Measurements from ENCODE around the gene SGCG. TPM values are rescaled to one million over a fixed set of nuclear protein-coding genes. Genes with fewer than 3 reads are reported as not detected.

Gene SGCG
- polyA plus RNA-seq, 2 of the 4 experiments (the other 2 are of a cell fraction): 0.09 TPM; not detected in 1

GRCh38 chr13:23271331-23271730 lies 90.6 kb downstream of the SGCG start:
- no peak for TF ChIP-seq POLR2AphosphoS2 (conservative IDR thresholded peaks at IDR 0.05; ENCODE audit: low read length)
- no peak for TF ChIP-seq TFCP2L1 (CRISPR knock-in tag; IDR thresholded peaks at IDR 0.05)
- TF ChIP-seq ZSCAN20 (CRISPR knock-in tag; IDR thresholded peaks at IDR 0.05): no peak
- TF ChIP-seq ELK1 (IDR thresholded peaks at IDR 0.05; ENCODE audit: low read depth, low read length): no peak
- TF ChIP-seq MYC (IDR thresholded peaks at IDR 0.05; ENCODE audit: borderline replicate concordance, low read length): no peak
- DNase-seq (ENCODE audit: low read depth in 1 of 2, low spot score in 1 of 2) (no peak), FAIRE-seq (no peak), ATAC-seq (no peak)
- ChIA-PET POLR2A (no interaction called here), CTCF (no interaction called here)
- Histone ChIP-seq H3K4me3 (no peak overlapping the region), H3K9me3 (no peaks in the 10 kb centered on the region), H3K4me1 (no peaks in the 10 kb centered on the region), H3K4me2 (no peak overlapping the region), H3K27ac (no peak overlapping the region)
- WGBS (ENCODE audit: missing lambda C conversion rate): 68% methylated on average over 3 of the region's 3 CpGs

DNA sequence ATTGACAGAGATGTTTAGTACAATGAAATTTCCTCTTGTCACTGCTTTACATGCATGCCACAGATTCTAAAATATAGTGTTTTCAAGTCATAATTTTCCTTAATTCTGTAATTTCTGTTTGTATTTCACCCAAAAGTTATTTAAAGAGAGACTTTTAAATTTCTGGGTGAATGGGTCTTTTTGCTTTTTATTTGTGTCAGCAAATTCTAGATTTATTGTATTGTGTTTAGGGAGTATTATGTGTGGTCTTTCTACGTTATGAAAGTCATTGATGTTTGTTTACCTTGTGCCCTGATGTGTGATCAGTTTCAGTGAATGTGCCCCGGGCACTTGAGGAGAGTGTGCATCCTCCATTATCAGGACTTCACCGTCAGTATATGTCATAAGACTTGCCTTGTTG lies 92.7 kb downstream of the SGCG start:
- ATAC-seq (no peak), FAIRE-seq (no peak), DNase-seq (ENCODE audit: low read depth in 1 of 2, low spot score in 1 of 2) (no peak)
- no peaks in the 10 kb centered on the region for H3K9me3 ChIP-seq
- WGBS (ENCODE audit: missing lambda C conversion rate): 28% methylated on average over 3 of the region's 3 CpGs
- ChIA-PET CTCF (no interaction called here), POLR2A (no interaction called here)
- no peak overlapping the region for H3K4me3 ChIP-seq
- no peaks in the 10 kb centered on the region for H3K4me1 ChIP-seq
- no peak for TF ChIP-seq RARB (CRISPR knock-in tag; IDR thresholded peaks at IDR 0.05)
- peak; percentile 40 for TF ChIP-seq MAFK (IDR thresholded peaks at IDR 0.05; ENCODE audit: partially characterized antibody)
- no peak for TF ChIP-seq SMC3 (IDR thresholded peaks at IDR 0.05)
- no peak overlapping the region for H3K4me2 ChIP-seq
- H3K27ac ChIP-seq: no peak overlapping the region

GRCh38 chr13:23279321-23279720 lies 98.5 kb downstream of the SGCG start:
- H3K4me3 ChIP-seq: no peak overlapping the region
- WGBS (ENCODE audit: missing lambda C conversion rate): 36% methylated on average over 5 of the region's 5 CpGs
- ChIA-PET CTCF (no interaction called here), POLR2A (no interaction called here)
- H3K27ac ChIP-seq: no peak overlapping the region
- H3K4me2 ChIP-seq: no peak overlapping the region
- ATAC-seq (no peak), DNase-seq (ENCODE audit: low read depth in 1 of 2, low spot score in 1 of 2) (no peak), FAIRE-seq (no peak)
- no peaks in the 10 kb centered on the region for H3K9me3 ChIP-seq
- TF ChIP-seq JUNB (IDR thresholded peaks at IDR 0.05) (no peak), ZC3H11A (IDR thresholded peaks at IDR 0.05) (no peak), EHF (CRISPR knock-in tag; IDR thresholded peaks at IDR 0.05) (no peak), MAFK (IDR thresholded peaks at IDR 0.05; ENCODE audit: partially characterized antibody) (no peak), RFX5 (IDR thresholded peaks at IDR 0.05) (no peak), FOSL2 (IDR thresholded peaks at IDR 0.05) (no peak), FOSL2 (CRISPR knock-in tag; IDR thresholded peaks at IDR 0.05) (no peak), HES2 (IDR thresholded peaks at IDR 0.05) (no peak), CHD4 (IDR thresholded peaks at IDR 0.05; ENCODE audit: borderline replicate concordance) (no peak), TFCP2L1 (CRISPR knock-in tag; IDR thresholded peaks at IDR 0.05) (no peak), HEYL (CRISPR knock-in tag; IDR thresholded peaks at IDR 0.05) (no peak), NFE2L2 (conservative IDR thresholded peaks at IDR 0.05; ENCODE audit: low read length) (no peak)
- H3K4me1 ChIP-seq: no peaks in the 10 kb centered on the region

- ChIA-PET CTCF (no interaction called here), POLR2A (no interaction called here)
- Histone ChIP-seq H3K9me3 (no peaks in the 10 kb centered on the region), H3K4me1 (no peaks in the 10 kb centered on the region), H3K27ac (no peak overlapping the region), H3K4me3 (no peak overlapping the region), H3K4me2 (no peak overlapping the region)
- DNase-seq (ENCODE audit: low read depth in 1 of 2, low spot score in 1 of 2) (no peak), FAIRE-seq (no peak), ATAC-seq (no peak)
- 88% methylated on average over 1 of the region's 1 CpG for WGBS (ENCODE audit: missing lambda C conversion rate)
- no peak for TF ChIP-seq JUNB (IDR thresholded peaks at IDR 0.05)
- no peak for TF ChIP-seq FOSB (CRISPR knock-in tag; IDR thresholded peaks at IDR 0.05)
- no peak for TF ChIP-seq ZSCAN20 (CRISPR knock-in tag; IDR thresholded peaks at IDR 0.05)
Measured at GRCh38 chr13:23288564-23288963, 107.8 kb downstream of the SGCG start.

DNA sequence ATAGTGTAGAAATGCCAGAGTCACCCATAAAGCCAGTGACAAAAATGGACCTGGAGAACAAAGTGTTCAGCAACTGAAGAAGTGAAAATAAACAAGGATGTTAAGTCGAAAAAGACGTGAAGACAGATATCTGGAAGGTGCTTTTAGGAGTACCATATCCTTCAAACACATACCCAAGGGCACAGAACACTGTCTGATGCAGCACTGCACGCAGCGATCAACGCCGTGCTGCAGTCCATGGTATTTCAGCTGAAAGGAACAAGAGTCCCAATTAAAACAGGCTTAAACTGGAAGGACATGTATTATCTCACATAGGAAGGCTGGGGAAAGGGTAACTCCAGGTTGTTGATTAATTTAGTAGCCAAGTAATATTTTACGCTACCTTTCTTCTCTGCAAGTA lies 108.2 kb downstream of the SGCG start:
- Histone ChIP-seq H3K4me3 (no peak overlapping the region), H3K4me1 (no peaks in the 10 kb centered on the region), H3K27ac (no peak overlapping the region), H3K9me3 (no peaks in the 10 kb centered on the region), H3K4me2 (no peak overlapping the region)
- no peak for TF ChIP-seq HDAC2 (IDR thresholded peaks at IDR 0.05)
- no peak for TF ChIP-seq CHD2 (IDR thresholded peaks at IDR 0.05; ENCODE audit: low read length, partially characterized antibody)
- no peak for TF ChIP-seq EP300 (IDR thresholded peaks at IDR 0.05)
- TF ChIP-seq POLR2A (IDR thresholded peaks at IDR 0.05; ENCODE audit: low read length): no peak
- no peak for ATAC-seq
- ChIA-PET CTCF (no interaction called here), POLR2A (no interaction called here)
- 68% methylated on average over 7 of the region's 7 CpGs for whole genome bisulfite sequencing (ENCODE audit: missing lambda C conversion rate)
- DNase-seq (ENCODE audit: low read depth in 1 of 2, low spot score in 1 of 2): no peak
- FAIRE-seq: no peak

Measured in A549 (cell line).